ENCODE measurements around the gene PAX5.

Gene PAX5

DNA sequence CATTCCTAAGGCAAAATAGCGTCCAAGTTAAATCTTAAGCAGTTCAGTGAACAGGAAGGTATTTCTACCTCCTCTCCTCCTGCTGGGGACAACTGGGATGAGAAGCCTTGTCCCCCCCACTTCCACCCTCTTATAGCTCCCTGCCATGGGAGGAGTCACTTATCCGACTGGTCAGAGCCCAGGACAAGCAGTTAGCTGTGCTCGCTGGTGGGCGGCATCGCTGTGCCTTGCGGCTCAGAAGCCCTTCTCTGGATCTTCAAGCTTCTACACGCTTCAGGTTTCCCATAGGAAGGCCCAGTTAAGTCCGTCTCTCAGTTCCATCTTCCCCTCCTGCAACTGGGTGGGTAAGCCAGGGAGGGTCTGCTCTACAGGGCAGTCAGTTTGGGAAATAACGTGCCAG is 77.2 kb downstream of the PAX5 start:
- no peak for DNase-seq

DNA sequence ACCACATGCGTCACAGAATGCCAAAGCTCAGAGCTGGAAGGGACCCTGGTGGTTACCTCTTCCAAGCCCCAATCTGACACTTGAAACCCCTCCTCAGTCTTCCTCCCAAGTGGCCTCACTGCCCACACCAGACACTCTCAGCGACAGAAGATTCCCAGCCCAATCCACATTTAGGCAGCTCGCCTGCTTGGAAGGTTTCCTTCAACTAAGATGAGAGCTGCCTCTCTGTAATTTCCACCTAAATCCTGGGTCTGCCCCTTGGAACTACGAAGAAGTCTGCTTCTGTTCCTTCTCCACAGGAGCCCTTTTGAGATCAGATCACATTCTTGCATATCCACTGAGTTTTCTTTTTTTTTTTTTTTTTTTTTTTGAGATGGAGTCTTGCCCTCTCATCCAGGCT is 83.7 kb downstream of the PAX5 start:
- no peak for DNase-seq

DNA sequence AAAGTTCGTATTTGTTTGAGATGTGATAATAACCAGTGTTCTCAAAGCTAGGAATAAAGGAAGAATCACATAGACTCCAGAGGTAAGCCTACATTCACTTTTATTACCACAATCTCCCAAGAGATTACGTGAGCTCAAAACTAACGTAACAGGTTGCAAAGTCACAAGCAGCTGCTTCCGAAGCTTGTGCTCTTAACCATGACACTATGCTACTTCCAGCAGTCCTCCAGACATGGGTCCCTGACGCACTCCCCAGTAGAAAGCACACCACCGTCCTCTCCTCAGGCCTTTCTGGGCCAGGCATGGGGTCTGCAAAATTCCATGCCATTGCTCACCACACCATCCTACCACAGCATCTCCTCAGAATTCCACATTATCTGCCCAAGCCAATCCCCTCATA is 84.6 kb downstream of the PAX5 start:
- no peak for DNase-seq

DNA sequence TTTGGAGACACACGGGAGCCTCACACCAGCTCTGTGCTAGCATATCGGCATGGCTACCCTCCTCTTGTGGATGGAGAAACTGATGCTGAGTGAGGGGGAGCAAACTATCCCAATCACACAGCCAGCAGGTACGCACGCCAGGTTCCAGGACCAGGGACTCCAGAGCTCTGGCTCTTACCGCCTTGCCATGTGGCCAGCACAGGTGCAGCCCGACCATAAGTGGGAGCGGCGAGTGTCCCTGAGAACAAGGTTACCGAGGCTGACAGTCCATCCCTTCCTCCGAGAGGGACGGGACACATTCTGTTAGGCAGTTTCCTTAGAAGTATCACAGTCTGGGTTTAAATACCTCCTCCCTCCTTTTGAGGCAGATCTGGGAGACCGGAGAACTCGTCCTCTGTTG is 86.0 kb downstream of the PAX5 start:
- DNase-seq, result no peak

DNA sequence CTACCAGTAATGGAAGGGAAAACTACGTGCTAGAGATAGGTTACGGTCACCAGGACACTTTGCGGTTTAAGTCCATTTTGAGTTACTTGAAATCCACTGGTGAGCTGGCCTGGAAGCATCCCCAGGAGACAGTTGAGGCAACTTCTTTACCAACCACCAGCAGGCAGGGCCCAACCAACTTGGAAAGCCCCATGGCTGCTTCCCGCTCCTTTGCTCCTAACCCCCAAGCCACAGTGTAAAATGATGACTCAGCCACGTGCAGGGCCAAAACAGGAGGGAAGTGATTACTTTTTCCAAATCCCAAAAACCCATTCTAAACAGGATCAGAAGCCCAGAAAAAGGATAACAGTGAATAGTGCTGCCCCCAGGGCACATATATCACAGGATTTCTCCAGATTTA is 87.4 kb downstream of the PAX5 start:
- no peak for DNase-seq

DNA sequence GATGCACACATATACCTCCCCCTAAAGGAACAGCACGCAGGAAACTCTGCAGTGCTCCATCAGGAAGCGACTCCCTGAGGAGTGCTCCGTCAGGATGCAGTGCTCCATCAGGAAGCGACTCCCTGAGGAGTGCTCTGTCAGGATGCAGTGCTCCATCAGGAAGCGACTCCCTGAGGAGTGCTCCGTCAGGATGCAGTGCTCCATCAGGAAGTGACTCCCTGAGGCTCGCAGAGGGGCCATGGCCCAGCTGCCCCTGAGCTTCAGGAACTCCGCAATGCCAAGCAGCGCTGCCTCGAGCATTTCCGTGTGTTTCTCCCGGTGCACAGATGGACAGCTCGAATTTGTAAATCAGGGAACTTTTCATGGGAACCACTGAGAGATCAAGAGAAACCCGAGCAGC is 88.1 kb downstream of the PAX5 start:
- no peak for DNase-seq

DNA sequence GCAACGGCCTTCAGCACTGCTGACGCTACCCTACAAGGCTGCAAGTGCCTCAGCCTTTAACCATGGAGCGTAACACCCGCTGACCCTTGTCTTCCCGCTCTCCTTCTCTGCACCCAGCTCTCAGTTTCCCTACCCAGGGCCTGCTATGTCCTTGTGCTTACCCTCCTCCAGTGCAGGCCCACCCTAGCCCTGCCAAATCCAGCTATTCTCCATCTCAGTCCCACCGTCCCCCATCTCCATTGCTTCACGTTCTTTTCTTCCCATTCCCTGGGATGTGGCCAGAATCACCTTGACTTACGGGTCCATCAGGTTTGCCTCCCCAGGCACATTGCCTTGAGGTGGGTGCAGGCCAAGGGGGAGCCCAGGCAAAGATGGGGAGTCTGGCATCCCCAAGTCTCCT is 91.2 kb downstream of the PAX5 start:
- no peak for DNase-seq

DNA sequence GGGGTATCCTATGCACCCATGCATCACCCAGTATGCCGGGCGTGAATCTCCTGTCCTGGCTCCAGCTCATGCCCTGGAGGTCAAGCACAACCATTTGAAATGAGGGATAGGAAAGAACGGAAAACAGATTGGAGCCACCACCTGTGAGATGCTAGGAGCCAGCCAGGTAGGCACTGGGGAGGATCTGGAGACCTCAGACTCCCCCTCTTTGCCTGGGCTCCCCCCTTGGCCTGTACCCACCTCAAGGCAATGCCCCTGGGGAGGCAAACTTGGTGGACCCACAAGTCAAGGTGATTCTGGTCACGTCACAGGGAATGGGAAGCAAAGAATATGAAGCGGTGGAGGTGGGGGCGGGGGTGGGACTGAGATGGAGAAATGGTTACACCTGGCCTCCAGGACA is 92.6 kb downstream of the PAX5 start:
- no peak for DNase-seq

DNA sequence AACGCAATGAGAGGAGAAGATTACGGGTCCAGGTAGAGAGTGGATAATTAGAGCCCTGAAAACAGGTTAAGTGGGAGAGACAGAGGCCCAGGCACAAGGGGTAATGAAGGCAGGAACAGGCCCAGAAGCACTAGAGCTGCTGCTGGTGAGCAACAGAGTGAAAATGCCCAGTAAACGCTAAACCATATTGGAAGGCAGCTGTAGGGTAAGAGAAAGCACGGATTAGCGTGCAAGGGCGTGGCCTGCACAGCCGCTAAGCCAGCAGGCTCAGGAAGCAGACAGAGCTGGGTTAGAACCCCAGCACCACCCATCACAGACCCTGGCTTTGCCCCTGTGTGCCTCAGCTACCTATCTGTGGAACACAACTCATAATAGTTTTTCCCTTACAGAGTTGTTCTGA is 93.2 kb downstream of the PAX5 start:
- DNase-seq, result no peak

DNA sequence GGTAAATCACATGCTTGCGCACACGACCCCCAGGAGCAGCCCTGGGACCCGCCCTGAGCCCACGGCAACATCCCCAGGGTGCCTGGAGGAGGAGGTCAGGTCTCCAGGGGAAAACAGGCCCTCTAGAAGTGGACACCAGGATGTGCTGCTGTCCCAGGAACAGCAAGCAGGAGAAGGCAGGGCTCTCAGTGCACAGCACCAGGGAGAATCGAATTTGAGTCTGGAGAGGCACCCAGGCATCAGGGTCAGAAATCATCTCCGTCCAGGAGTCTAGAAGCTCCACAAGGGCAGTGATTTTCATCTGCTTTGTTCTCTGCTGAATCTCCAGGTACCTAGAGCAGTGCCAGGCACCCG is 93.6 kb downstream of the PAX5 start:
- DNase-seq, result no peak

DNA sequence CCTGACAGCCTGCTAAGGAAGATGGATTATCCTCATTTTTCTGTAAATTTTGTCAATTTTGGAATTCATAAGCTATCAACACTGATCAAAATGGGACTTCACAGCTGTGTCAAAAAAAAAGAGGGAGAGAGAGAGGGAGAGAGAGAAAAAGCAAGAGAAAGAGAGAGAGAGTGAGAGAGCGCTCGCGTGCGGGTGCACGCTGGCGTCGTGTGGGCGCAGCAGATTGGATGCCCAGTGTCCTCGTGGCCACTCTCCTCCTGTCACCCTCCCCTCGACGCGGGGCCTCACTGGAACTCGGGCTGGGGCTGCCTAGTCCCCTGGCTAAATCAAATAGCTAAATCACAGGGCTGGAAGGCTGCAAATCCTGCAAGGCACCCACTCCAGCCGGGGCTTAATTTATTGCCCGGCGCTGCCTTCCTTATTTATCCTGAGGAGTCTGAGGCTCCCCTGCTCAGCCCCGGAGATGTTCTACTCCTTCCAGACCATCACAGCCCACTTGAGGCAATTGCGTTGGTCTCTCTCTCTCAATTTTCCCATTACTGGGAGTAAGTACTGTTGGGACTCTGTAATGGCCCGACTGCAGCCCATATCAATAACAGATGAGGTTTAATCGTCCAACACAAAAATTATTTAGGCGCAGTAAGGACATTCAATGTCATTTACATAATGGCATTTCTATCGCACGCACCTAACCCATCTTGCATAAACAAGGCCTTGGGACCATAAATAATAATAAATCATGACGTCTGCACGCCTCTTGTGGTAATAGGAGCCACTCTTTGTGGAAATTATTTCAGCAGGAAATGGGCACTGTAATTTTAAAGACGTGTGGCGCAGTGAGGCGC is 94.2 kb downstream of the PAX5 start:
- DNase-seq, result no peak

DNA sequence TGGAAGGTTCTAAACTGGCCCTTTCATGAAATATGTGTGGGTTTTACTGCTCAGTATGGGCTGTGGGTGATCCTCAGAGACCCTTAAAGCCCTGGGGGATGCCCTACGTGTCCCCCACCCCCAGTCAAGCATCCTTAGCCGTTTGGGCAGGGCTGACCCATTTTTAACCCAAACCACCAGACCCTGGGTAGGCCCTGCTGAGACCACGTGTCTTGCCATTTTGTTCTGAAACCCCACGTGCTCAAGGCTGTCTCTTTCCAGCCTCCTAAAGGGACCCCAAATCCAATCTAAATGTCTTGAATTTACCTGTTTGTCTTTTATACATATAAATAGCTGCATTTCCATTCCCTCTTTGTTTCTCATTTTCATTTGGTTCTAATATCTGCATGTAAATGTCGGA is 94.9 kb downstream of the PAX5 start:
- DNase-seq, result no peak

DNA sequence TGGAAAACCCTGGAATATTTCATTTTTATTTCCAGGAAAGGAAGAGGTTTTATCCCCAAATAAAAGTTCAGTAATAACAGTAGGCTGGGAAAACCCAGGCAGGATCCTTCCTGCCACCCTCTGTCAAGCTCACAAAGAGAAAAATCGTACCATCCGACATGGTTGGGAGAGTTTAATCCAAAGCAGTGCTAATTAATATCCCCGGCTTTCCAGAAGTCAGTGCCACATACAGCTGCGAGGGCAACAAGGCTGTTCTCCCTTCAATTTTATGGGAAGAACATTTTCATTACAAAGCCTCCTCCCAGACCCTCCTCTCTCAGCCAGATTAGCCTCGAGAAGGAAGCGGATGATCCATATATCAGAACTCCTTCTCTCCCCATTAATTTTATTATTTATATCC is 95.5 kb downstream of the PAX5 start:
- DNase-seq, result peak; percentile 43

DNA sequence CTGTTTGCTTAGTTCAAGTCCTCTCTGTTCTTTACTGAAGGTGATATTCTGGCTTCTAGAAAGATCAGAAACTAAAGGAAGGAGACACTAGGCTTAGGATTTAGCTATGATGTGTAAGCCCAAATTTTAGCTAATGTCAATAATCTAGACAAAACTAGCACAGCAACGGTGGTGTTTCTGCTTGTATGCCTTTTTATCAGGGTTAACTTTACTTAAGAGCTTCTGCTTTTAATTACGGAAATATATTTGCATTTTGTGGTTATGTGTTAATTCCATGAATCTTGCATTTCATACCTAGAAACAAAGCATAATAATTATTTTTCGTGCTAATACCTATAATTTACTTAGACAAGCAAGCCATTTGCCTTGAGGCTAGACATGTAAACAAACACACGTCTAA is 96.1 kb downstream of the PAX5 start:
- DNase-seq, result peak; percentile 44

DNA sequence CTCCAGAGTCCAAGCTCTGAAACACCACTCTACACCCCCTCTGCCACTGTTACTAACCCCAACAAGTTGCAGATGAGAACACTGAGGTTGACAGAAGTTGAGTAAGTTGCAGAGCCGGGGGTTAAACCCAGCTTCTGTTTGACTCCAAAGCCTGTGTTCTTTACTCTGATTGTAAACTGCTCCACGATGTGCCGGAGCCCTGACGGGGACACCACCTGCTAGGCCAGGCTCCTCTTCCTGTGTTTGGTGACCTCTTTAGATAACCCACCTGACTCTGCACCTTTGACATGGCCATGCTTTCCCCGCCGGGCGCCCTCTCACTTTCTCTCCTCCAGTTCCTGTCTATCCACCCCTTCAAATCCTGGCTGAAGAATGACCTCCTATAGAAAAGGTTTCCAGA is 96.7 kb downstream of the PAX5 start:
- DNase-seq, result peak; percentile 45

DNA sequence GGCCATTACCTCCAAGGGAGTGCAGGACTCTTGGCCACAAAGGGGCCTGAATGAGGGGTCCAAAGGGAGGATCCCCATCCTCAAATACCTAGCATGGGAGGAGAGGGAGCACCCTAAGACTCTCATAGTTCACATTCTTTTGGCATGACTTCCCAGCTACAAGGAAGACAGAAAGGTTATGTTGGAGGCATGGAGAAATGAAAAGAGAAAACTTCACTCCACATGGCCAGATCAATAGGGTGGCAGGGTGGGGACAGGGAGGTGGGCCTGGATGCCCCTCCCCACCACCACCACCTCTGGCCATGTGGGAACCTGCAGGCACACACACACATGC is 97.6 kb downstream of the PAX5 start:
- DNase-seq, result no peak

DNA sequence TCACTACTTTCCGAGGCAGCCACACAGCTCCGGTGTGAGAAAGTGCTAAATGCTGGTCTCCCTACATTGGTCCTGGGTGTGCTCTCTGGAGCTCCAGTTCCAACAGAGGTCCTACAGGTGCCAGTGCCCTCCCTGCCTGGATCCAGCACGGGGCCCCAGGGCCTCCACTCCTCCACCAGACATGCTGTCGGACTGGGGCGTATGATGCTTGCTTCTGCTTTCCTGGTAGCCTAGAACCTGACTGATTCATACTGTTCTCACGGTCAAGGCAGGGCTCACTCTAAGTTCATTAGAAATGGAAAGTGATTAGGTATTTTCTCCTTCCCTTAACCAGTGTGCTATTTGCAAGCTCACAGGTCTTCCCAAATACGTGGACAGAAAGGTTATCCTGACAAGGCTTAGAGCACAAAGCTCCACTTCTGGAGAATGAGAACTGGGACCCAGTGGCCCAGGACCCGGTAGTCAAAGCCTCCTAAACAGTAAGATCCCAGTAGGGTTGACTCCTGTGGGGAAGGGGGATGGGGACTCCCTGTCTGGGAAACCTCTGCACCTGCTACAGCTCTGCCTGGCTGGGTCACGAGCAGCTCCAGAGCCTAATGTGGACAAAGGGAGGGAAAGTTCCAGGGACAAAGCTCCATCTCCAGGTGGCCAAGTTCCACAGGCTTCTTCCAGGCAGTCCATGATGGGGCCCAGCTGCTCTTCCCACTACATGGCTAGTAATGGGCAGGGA is 98.1 kb downstream of the PAX5 start:
- DNase-seq, result no peak

DNA sequence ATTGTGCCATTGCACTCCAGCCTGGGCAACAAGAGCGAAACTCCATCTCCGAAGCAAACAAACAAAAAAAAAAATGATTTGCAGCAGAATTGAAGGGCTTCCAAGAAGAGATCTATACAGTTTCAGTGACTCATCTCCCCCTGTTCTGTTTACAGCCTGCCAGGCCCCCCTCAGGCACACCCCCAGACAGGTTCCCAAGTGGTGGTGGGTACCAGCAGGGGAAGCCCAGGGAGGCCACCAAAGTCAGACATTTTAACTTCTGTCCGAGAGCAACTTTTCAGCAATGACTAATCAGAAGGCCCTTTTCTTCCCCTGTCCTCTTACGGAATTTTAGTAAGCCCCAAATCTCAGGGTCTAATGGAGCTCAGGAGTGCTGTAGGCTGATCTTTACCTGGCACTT is 98.7 kb downstream of the PAX5 start:
- DNase-seq, result no peak

DNA sequence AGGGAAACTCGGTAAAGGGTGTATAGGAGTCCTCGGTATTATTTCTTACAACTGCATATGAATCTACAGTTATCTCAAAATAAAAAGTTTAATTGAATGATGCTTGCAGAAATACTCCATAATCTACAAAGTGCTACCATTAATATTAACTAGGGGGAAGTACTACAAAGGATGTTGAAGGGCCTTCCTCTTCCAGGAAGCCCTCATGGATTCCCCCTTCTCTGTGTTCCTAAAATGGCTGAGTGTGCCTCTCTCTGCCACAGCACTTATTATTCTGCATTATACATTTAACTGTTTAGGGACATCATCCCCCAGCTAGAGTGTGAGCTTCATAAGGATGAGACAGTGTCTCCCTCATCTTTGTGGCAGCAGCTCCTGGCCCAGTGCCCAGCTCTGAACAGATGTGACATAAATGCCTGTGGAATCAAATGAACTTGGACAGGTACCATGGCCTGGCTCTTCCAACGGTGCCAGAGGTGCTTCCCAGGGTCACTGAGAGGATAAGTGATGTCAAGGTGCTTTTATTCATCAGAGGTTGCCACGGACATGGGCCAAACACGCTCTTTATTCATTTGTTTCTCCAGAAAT is 99.5 kb downstream of the PAX5 start:
- peak; percentile 25 for DNase-seq

DNA sequence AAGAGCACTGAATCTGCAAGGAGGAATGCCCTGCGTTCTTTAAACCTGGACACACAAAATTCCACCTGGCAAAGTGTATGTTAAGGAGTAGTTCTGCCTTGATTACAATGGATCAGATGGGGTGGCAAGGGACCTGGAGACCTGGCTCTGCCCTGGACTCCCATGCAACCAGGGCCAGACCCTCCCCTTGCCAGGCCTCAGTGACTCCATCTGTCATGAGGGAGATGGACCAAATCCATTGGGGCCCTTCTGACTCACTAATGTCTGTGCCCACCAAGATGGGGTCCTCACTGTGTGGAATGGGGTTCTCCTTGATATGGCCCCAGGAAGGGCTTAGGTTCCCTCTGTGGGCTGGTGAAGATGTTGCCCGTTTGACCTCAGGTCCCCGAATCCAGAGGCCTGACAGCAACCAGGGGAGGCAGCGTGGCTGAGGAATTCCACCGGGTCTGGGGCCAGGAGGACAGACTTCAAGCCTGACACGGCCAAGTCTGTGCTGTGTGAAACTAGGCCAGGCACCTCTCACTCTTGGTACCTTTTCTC is 100.3 kb downstream of the PAX5 start:
- DNase-seq, result no peak

DNA sequence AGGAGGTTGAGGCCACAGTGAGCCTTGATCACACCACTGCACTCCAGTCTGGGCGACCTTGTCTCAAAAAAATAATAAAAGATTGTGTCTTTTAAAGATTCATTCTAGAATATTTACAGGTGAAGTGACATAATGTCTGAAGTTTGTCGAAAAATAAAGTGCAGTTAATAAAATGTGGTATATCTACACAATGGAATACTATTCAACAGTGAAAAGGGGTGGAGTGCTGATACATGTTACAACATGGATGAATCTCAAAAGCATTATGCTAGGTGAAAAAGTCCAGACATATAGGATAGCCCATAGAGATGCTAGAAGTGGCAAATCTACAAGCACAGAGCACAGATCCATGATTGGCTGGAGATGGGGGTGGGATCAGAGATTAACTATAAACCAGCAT is 101.9 kb downstream of the PAX5 start:
- DNase-seq, result no peak

DNA sequence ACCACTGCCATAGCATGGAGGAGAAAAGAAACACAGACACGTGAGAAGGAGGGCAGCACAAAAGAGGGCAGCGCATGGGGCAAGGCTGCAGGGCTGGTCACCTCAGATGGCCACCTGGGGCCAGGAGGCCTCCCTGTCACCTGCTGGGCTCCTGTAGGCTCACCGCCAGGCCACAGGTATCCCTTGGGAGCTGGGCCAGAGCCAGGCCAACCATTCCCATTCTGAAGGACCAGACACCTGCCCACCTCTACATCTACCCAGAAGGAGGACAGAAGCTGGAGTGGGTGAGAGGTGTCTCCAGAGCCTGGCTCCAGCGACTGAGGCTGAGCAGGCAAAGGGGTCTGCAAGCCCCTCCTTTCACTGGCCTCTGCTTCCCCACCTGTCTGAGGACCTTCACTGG is 103.1 kb downstream of the PAX5 start:
- DNase-seq, result peak; percentile 34

DNA sequence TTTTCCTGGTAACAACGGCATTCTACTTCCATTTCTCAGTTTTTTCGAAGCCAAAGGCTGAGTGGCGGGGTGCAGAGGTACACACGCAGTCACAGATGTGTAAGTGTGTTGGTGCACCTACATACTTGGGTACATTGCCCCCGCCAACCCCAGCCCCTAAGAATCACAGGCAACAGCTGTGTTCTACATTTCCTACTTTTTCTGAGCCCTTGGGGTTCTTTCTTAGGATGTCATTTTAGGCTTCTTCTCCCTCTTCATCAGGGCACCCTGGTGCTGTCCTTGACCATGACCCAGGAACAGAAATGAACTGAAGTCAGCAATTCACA is 104.8 kb downstream of the PAX5 start:
- no peak for DNase-seq

DNA sequence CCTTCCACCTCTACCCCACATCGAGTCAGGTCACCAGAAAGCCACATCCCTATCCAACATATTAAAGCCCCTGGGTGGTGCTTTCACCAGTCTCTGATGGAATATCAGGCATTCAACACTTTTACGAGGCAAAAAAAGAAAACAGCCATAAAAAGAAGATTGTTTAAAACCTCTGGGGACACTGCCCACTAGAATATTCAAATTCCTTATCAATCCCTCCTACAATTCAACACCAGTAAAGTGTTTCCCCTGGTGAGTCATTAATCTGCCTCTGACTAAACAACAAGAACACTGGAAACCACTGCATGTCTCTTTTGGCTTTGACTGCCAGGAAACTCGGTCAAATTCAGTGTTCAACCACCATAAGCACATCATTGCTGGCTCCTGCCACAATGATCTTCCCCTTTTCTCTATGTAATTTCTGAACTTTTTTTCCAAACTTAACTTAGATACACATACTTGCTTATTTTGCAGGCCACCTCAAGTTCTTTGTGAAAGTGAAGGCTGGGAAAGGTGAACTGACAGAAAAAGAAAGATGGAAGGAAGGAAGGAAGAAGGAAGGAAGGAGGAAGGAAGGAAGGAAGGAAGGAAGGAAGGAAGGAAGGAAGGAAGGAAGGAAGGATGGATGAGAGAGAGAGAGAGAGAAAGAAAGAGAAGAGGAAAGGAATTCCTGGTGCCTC is 105.3 kb downstream of the PAX5 start:
- DNase-seq, result no peak

All from NCI-H146 (cell line).